Measurements from ENCODE around the gene WBP4. TPM values are rescaled to one million over a fixed set of nuclear protein-coding genes. Genes with fewer than 3 reads are reported as not detected.
"Not testable (repeated sequence)": the region's sequence is repeated elsewhere in the genome, so short reads cannot be mapped to it uniquely, and the experiment has no call there.

Gene WBP4, protein sequence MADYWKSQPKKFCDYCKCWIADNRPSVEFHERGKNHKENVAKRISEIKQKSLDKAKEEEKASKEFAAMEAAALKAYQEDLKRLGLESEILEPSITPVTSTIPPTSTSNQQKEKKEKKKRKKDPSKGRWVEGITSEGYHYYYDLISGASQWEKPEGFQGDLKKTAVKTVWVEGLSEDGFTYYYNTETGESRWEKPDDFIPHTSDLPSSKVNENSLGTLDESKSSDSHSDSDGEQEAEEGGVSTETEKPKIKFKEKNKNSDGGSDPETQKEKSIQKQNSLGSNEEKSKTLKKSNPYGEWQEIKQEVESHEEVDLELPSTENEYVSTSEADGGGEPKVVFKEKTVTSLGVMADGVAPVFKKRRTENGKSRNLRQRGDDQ
- total RNA-seq = 16.4 and 17.4 TPM in 2 replicates

GRCh38 chr13:41061075-41061913 lies at the start of gene WBP4:
Gene WBP4, plus strand, starts transcription at chr13:41061509. Its CDS starts 165 bp downstream, at chr13:41061674.
- peak; percentile 77 for DNase-seq (ENCODE audit: low read depth)

DNA sequence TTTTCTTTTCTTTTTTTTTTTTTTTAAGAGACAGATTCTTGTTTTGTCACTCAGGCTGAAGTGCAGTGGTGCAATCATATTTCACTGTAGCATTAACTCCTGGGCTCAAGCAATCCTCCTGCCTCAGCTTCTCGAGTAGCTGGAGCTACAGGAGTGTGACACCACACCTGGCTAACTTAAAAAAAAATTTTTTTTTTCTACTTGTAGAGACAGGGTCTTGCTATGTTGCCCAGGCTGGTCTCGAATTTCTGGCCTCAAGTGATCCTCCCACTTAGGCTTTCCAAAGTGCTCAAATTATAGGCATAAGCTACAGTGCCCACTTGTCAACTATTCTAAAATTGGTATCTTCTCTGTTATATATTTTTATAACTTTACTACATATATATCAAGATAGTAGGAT lies 48.8 kb upstream of the WBP4 start:
- DNase-seq (ENCODE audit: low read depth) = no peak

- DNase-seq (ENCODE audit: low read depth) = no peak
Measured at GRCh38 chr13:41013835-41014234, 47.5 kb upstream of the WBP4 start.

DNA sequence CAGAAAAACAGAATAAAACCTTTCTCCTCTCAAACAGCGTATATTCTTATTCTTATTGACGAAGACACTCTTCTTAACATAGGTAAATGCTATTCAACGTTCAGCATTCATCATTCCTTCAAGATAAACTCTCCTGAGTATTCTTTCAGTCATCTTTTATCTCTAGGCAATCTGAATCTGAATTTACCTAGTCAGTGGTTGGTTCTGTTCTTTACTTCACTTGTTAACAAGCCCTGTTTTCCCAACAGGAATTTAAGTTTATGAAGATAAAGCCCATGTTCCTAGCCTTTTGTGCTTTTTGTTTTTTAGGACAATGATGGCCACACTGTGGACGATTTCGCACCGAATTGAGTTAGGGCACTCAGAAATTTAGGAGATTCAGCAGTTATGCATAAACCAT lies 45.4 kb upstream of the WBP4 start:
- DNase-seq (ENCODE audit: low read depth) = no peak

- DNase-seq (ENCODE audit: low read depth) = peak; percentile 45
Measured at GRCh38 chr13:41017159-41017558, 44.1 kb upstream of the WBP4 start.

GRCh38 chr13:41017817-41018601 lies 43.3 kb upstream of the WBP4 start:
- DNase-seq (ENCODE audit: low read depth) = no peak

GRCh38 chr13:41018602-41018948 lies 42.7 kb upstream of the WBP4 start:
- no peak for DNase-seq (ENCODE audit: low read depth)

GRCh38 chr13:41019011-41019487 lies 42.3 kb upstream of the WBP4 start, which contains the start of gene ELF1:
Gene ELF1, minus strand, starts transcription at chr13:41019316. Its CDS starts 37,262 bp downstream, at chr13:40982054.
- DNase-seq (ENCODE audit: low read depth) = peak; percentile 91

- peak; percentile 79 for DNase-seq (ENCODE audit: low read depth)
Measured at GRCh38 chr13:41019578-41020347, 41.5 kb upstream of the WBP4 start.

GRCh38 chr13:41025518-41025917 lies 35.8 kb upstream of the WBP4 start:
- DNase-seq (ENCODE audit: low read depth) = no peak

- DNase-seq (ENCODE audit: low read depth) = no peak
Measured at GRCh38 chr13:41026788-41027187, 34.5 kb upstream of the WBP4 start.

DNA sequence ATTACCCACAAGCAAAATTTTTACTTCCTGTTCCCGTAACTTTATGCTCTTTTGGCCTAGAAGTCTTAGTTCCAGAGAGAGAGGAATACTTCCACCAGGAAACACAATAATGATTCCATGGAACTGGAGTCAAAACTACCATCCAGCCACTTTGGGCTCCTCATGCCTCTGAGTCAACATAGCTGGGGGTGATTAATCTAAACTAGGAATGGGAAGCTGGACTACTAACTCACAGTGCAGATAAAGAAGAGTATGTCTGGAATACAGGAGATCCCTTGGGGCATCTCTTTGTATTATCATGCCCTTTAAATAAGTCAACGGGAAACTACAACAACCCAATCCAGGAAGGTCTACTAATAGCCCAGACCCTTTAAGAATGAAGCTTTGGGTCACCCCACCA lies 33.3 kb upstream of the WBP4 start:
- DNase-seq (ENCODE audit: low read depth) = no peak

DNA sequence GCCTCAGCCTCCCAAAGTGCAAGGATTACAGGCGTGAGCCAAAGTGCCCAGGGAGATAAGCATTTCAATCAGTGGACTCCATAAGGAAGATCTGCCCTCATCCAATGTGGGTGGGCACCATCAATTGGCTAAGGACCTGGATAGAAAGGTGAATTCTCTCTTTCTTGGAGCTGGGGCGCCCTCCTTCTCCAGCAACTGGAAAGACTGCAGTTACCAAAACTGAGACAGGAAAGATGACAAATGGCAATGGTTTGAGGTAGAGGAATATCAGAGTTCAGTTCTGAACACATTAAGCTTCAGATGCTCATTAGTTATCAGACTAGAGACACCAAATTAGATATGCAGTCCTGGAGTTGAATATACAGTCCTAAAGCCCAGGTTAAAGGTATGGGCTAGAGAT lies 31.7 kb upstream of the WBP4 start:
- no peak for DNase-seq (ENCODE audit: low read depth)

- DNase-seq (ENCODE audit: low read depth) = peak; percentile 40
Measured at GRCh38 chr13:41032691-41033376, 28.5 kb upstream of the WBP4 start.

DNA sequence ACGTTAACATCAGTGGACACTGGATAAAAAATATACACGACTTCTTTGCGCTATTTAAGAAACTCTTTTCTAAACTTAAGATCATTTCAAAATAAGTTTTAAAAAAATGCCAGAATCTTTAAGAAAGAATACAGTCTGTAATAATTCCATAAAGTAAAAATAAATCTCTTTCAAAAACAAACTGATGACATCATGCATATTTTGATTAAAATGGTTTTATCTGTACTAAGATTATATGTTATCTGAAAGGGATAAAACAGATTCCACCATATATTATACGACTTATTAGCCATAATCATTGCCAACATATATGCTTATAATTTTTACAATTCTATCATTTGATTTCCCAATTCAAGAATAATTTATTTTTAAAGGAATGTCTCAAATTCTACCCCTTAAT lies 26.9 kb upstream of the WBP4 start:
- no peak for DNase-seq (ENCODE audit: low read depth)

- peak; percentile 68 for DNase-seq (ENCODE audit: low read depth)
Measured at GRCh38 chr13:41034881-41035280, 26.4 kb upstream of the WBP4 start.

GRCh38 chr13:41036557-41036956 lies 24.8 kb upstream of the WBP4 start:
- DNase-seq (ENCODE audit: low read depth) = not testable (repeated sequence)

DNA sequence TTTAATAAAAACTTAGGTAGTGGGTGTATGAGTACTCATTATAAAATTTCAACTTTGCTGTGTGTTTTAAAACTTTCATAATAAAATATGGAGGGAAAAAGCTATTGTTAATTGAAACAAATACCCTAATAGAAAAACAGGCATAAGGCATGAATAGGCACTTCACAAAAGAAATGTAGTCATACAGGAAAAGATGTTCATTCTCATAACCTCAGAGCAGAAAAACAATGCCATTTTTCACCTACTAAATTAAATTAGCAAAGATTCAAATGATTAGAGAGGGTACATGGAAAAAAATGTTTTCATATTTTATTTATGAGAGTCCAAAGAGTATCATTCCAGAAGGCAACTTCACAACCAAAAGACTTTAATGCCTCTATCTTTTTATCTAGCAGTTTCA lies 21.6 kb upstream of the WBP4 start:
- DNase-seq (ENCODE audit: low read depth) = no peak

GRCh38 chr13:41040584-41041334 lies 20.6 kb upstream of the WBP4 start:
- DNase-seq (ENCODE audit: low read depth) = no peak

DNA sequence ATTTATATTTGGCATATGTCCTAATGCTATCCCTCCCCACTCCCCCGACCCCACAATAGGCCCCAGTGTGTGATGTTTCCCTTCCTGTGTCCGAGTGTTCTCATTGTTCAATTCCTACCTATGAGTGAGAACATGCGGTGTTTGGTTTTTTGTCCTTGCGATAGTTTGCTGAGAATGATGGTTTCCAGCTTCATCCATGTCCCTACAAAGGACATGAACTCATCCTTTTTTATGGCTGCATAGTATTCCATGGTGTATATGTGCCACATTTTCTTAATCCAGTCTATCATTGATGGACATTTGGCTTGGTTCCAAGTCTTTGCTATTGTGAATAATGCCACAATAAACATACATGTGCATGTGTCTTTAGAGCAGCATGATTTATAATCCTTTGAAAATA lies 18.9 kb upstream of the WBP4 start:
- not testable (repeated sequence) for DNase-seq (ENCODE audit: low read depth)
